OCI-LY1 (cell line): Measurements from ENCODE around the gene FHOD3.

ENCODE experiments used
- EZH2 ChIP-seq: fragments of 200-600 bp; sonication (generic), shearing (Covaris generic); IDR thresholded peaks from 2 replicates; pipeline ENCODE4 v1.8.0; 2017; ENCODE audit warnings: borderline replicate concordance, mixed run types, mild to moderate bottlenecking, antibody characterized with exemption, low read length, moderate library complexity, mixed read lengths
- TF ChIP-seq, protein P1 (sequence below): fragments of 200-600 bp; sonication (generic), shearing (Covaris generic); IDR thresholded peaks from 2 replicates; pipeline ENCODE4 v1.5.1; 2017; ENCODE audit warnings: mild to moderate bottlenecking, antibody characterized with exemption, low read length, moderate library complexity, mixed read lengths

DNA sequence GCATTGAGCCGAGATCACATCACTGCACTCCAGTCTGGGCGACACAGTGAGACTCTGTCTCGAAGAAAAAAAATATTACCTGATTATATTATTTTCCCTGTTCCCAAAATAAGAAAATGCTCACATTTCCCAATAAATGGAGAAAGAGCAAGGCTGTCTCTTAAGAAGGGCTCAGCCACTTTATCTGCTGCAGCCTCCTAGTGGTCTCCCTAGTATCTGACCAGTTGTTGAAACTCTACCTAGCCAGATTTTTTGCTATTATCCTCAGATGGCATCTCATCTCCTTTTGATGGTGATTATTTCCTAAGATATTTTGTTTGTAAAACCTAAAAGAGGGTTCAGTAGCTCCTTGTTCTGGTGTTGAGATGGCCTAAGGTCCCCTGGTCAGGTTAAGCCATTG, 417.0 kb downstream of the FHOD3 start:
- TF ChIP-seq, protein P1, sequence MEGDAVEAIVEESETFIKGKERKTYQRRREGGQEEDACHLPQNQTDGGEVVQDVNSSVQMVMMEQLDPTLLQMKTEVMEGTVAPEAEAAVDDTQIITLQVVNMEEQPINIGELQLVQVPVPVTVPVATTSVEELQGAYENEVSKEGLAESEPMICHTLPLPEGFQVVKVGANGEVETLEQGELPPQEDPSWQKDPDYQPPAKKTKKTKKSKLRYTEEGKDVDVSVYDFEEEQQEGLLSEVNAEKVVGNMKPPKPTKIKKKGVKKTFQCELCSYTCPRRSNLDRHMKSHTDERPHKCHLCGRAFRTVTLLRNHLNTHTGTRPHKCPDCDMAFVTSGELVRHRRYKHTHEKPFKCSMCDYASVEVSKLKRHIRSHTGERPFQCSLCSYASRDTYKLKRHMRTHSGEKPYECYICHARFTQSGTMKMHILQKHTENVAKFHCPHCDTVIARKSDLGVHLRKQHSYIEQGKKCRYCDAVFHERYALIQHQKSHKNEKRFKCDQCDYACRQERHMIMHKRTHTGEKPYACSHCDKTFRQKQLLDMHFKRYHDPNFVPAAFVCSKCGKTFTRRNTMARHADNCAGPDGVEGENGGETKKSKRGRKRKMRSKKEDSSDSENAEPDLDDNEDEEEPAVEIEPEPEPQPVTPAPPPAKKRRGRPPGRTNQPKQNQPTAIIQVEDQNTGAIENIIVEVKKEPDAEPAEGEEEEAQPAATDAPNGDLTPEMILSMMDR, result no peak; the same call in 1 of the 2 replicates
- no peak for TF ChIP-seq EZH2
